Breast epithelium (tissue), 4 donors: ENCODE measurements around the gene SNAPC4. TPM values are rescaled to one million over a fixed set of nuclear protein-coding genes. Genes with fewer than 3 reads are reported as not detected.

Experiments
- DNase-seq, 2 donors: peaks; one replicate each; pipeline ENCODE4 v3.0.0-alpha.2; 2019; ENCODE audit warnings: low spot score in 2 of 2
- H3K27ac ChIP-seq, 2 donors: fragments of 200-600 bp; sonication (generic) in 1 of 2; one replicate each; pipeline ENCODE4 v1.5.1; 2016 to 2019; ENCODE audit warnings: mild to moderate bottlenecking in 1 of 2
- H3K27me3 ChIP-seq, 2 donors: fragments of 200-600 bp; sonication (generic) in 1 of 2; one replicate each; pipeline versions ENCODE4 v1.5.1 to v1.6.0; 2017 to 2019; ENCODE audit warnings: control low read depth in 1 of 2, mild to moderate bottlenecking in 1 of 2
- H3K36me3 ChIP-seq: fragments of 200-600 bp; one replicate; pipeline ENCODE4 v1.5.1; 2019
- H3K4me1 ChIP-seq, 2 donors: fragments of 200-600 bp; sonication (generic); one replicate each; pipeline ENCODE4 v1.5.1; 2016 to 2019; ENCODE audit warnings: control low read depth in 1 of 2
- H3K4me3 ChIP-seq, 3 donors: fragments of 200-600 bp; sonication (generic); 1 replicate in 2 of 3; 2 replicates in 1 of 3; pipeline ENCODE4 v1.5.1; 2016 to 2019; ENCODE audit warnings: mild to moderate bottlenecking in 3 of 3, moderate library complexity in 2 of 3
- H3K9me3 ChIP-seq, 2 donors: fragments of 200-600 bp; sonication (generic) in 1 of 2; one replicate each; pipeline ENCODE4 v1.5.1; 2016 to 2019; ENCODE audit warnings: control low read depth in 1 of 2
- CTCF ChIP-seq, 3 donors: fragments of 450-650 bp; IDR thresholded peaks; one replicate each; pipeline ENCODE4 v1.5.1; 2016 to 2017; ENCODE audit warnings: antibody characterized with exemption in 3 of 3, mild to moderate bottlenecking in 3 of 3, moderate library complexity in 3 of 3
- POLR2A ChIP-seq: fragments of 450-650 bp; IDR thresholded peaks from one replicate; pipeline ENCODE4 v1.6.1; 2016; ENCODE audit warnings: antibody characterized with exemption, mild to moderate bottlenecking, moderate library complexity
- POLR2AphosphoS5 ChIP-seq, 3 donors: sonication (generic); formaldehyde crosslinking; IDR thresholded peaks; one replicate each; pipeline ENCODE4 v1.6.1; 2017; ENCODE audit warnings: antibody characterized with exemption in 3 of 3
- intact Hi-C: fragments of 100-400 bp; cut with DNase I; formaldehyde crosslinking; loops from one replicate; pipeline ENCODE4 v1.15.1; 2023; ENCODE audit warnings: low total_unique reads
- total RNA-seq, 3 donors: library from RNA; depleted of rRNA; stranded (reverse); fragments of >200 nt; gene quantifications; one replicate each; pipeline ENCODE4 v1.1.0, GENCODE V29; 2016

SNAPC4 gene
- total RNA-seq, 3 donors from 2014 or later: 4.6 to 7.5 (median 6.7) TPM

- H3K27me3 ChIP-seq: no peaks in the 10 kb centered on the region
- no peak overlapping the region for H3K27ac ChIP-seq
- H3K4me1 ChIP-seq: peaks cover 0 to 17% of the 10 kb centered on the region in 2 donors
- intact Hi-C loops: no loop called here
- H3K4me3 ChIP-seq: no peak overlapping the region
- DNase-seq: no peak
- TF ChIP-seq POLR2AphosphoS5 (IDR thresholded peaks at IDR 0.05): no peak
- no peak for TF ChIP-seq POLR2A
- TF ChIP-seq CTCF (IDR thresholded peaks at IDR 0.05): no peak
- no peaks in the 10 kb centered on the region for H3K36me3 ChIP-seq
- H3K9me3 ChIP-seq: no peaks in the 10 kb centered on the region
Observed at GRCh38 chr9:136433043-136433715, 33.2 kb upstream of the SNAPC4 start.

GRCh38 chr9:136432591-136432990 lies 32.6 kb upstream of the SNAPC4 start:
- TF ChIP-seq POLR2AphosphoS5 (IDR thresholded peaks at IDR 0.05): no peak
- TF ChIP-seq POLR2A: no peak
- no peak for TF ChIP-seq CTCF (IDR thresholded peaks at IDR 0.05)
- intact Hi-C loops: no loop called here
- Histone ChIP-seq H3K27ac (no peak overlapping the region), H3K4me3 (no peak overlapping the region), H3K27me3 (no peaks in the 10 kb centered on the region), H3K4me1 (peaks cover 0 to 11% of the 10 kb centered on the region in 2 donors), H3K9me3 (no peaks in the 10 kb centered on the region), H3K36me3 (no peaks in the 10 kb centered on the region)
- no peak for DNase-seq

GRCh38 chr9:136431782-136432350 lies 31.9 kb upstream of the SNAPC4 start:
- intact Hi-C loops: no loop called here
- no peak overlapping the region for H3K4me3 ChIP-seq
- no peak overlapping the region for H3K27ac ChIP-seq
- peaks cover 0 to 5% of the 10 kb centered on the region in 2 donors for H3K4me1 ChIP-seq
- TF ChIP-seq CTCF (IDR thresholded peaks at IDR 0.05): no peak
- no peak for TF ChIP-seq POLR2AphosphoS5 (IDR thresholded peaks at IDR 0.05)
- no peak for TF ChIP-seq POLR2A
- DNase-seq: no peak
- no peaks in the 10 kb centered on the region for H3K36me3 ChIP-seq
- H3K9me3 ChIP-seq: no peaks in the 10 kb centered on the region
- no peaks in the 10 kb centered on the region for H3K27me3 ChIP-seq

- H3K36me3 ChIP-seq: no peaks in the 10 kb centered on the region
- no peaks in the 10 kb centered on the region for H3K27me3 ChIP-seq
- no peaks in the 10 kb centered on the region for H3K4me1 ChIP-seq
- no peak for DNase-seq
- H3K27ac ChIP-seq: no peak overlapping the region
- intact Hi-C loops: no loop called here
- H3K9me3 ChIP-seq: no peaks in the 10 kb centered on the region
- H3K4me3 ChIP-seq: no peak overlapping the region
- TF ChIP-seq POLR2A (no peak), CTCF (IDR thresholded peaks at IDR 0.05) (no peak), POLR2AphosphoS5 (IDR thresholded peaks at IDR 0.05) (no peak)
Observed at GRCh38 chr9:136430588-136431234, 30.7 kb upstream of the SNAPC4 start.
